T-helper 17 cell (primary cell): ENCODE data around the gene SKIC2. TPM values are rescaled to one million over a fixed set of nuclear protein-coding genes. Genes with fewer than 3 reads are reported as not detected.
A peak's percentile ranks its signal among the peaks of the same experiment; 100 is the strongest.
"Not testable (repeated sequence)": the region's sequence is repeated elsewhere in the genome, so short reads cannot be mapped to it uniquely, and the experiment has no call there.

ENCODE experiments used
- ATAC-seq: fragments of 150-1000 bp; cut with Tn5 transposase; 2 replicates; pipeline ENCODE4 v1.10.0; 2021; ENCODE audit warnings: mild to moderate bottlenecking, moderate library complexity
- DNase-seq, 3 donors: peaks; one replicate each; pipeline versions ENCODE4 v3.0.0 to v3.0.0-alpha.2; 2020 to 2021
- H3K9me3 ChIP-seq: one replicate; pipeline ENCODE4 v1.7.0; 2013; ENCODE audit warnings: low read length, mild to moderate bottlenecking; ENCODE audit not compliant: control insufficient read depth, poor library complexity, severe bottlenecking
- H3K27ac Mint-ChIP-seq: one replicate; pipeline ENCODE4 v1.8.0; 2022; ENCODE audit warnings: mild to moderate bottlenecking, moderate library complexity, mixed read lengths
- H3K27me3 Mint-ChIP-seq: one replicate; pipeline ENCODE4 v1.8.0; 2022; ENCODE audit warnings: mixed read lengths
- H3K36me3 Mint-ChIP-seq: one replicate; pipeline ENCODE4 v1.8.0; 2022; ENCODE audit warnings: low read depth, mixed read lengths
- H3K4me1 Mint-ChIP-seq: one replicate; pipeline ENCODE4 v1.8.0; 2022; ENCODE audit warnings: mild to moderate bottlenecking, mixed read lengths
- H3K4me3 Mint-ChIP-seq: one replicate; pipeline ENCODE4 v1.8.0; 2022; ENCODE audit warnings: mild to moderate bottlenecking, moderate library complexity, mixed read lengths
- total RNA-seq, 4 donors: library from RNA in 2 of 4; stranded (reverse) in 2 of 4; gene quantifications; one replicate each; pipeline ENCODE4 v1.2.3 and lab custom pipeline; 2022 to 2026

The SKIC2 gene
- total RNA-seq (10 to 100 TPM; 85.5 to 94.5 TPM), total RNA-seq (lab: John Stamatoyannopoulos, UW) (104 to 177 reads per million in 2 donors)

- H3K9me3 ChIP-seq, result no peaks in the 10 kb centered on the region
- peak within 1 kb of the TSS; percentile 96 for H3K4me3 Mint-ChIP-seq
- peak within 1 kb of the TSS; percentile 97 for H3K27ac Mint-ChIP-seq
- ATAC-seq (peak; percentile 98), DNase-seq (peak; percentile 96 to 97 (median 97))
- peaks cover 20% of the 10 kb centered on the region for H3K4me1 Mint-ChIP-seq
- H3K27me3 Mint-ChIP-seq, result no peaks in the 10 kb centered on the region
- H3K36me3 Mint-ChIP-seq, result peaks cover 9% of the 10 kb centered on the region
Measured at GRCh38 chr6:31958741-31959739, at the start of gene SKIC2, which contains the start of gene NELFE. Gene SKIC2 (plus strand): TSS chr6:31959175. CDS start chr6:31959193, 18 bp downstream. Gene NELFE (minus strand): TSS chr6:31958971. CDS start chr6:31958446, 525 bp downstream.

GRCh38 chr6:31909298-31909697, 49.7 kb upstream of the SKIC2 start:
- not testable (repeated sequence) for H3K36me3 Mint-ChIP-seq, H3K9me3 ChIP-seq, ATAC-seq, H3K27ac Mint-ChIP-seq, H3K4me3 Mint-ChIP-seq, DNase-seq, H3K4me1 Mint-ChIP-seq
- peaks cover 24% of the 10 kb centered on the region for H3K27me3 Mint-ChIP-seq

- peaks cover 33% of the 10 kb centered on the region for H3K27me3 Mint-ChIP-seq
- no peak overlapping the region for H3K27ac Mint-ChIP-seq
- peaks cover 6% of the 10 kb centered on the region for H3K36me3 Mint-ChIP-seq
- H3K4me3 Mint-ChIP-seq, result no peak overlapping the region
- H3K9me3 ChIP-seq, result no peaks in the 10 kb centered on the region
- peaks cover 3% of the 10 kb centered on the region for H3K4me1 Mint-ChIP-seq
- no peak for DNase-seq
- ATAC-seq, result no peak
Measured at GRCh38 chr6:31911826-31912585, 47.0 kb upstream of the SKIC2 start.

- Mint-ChIP-seq H3K4me3 (no peak overlapping the region), H3K27me3 (peaks cover 25% of the 10 kb centered on the region), H3K4me1 (peaks cover 3% of the 10 kb centered on the region), H3K27ac (no peak overlapping the region), H3K36me3 (peaks cover 6% of the 10 kb centered on the region)
- H3K9me3 ChIP-seq, result no peaks in the 10 kb centered on the region
- no peak for DNase-seq
- ATAC-seq, result no peak
Measured at GRCh38 chr6:31915351-31915750, 43.6 kb upstream of the SKIC2 start.

GRCh38 chr6:31915756-31916155, 43.2 kb upstream of the SKIC2 start:
- DNase-seq (no peak), ATAC-seq (no peak)
- Mint-ChIP-seq H3K4me3 (no peak overlapping the region), H3K27me3 (peaks cover 24% of the 10 kb centered on the region), H3K27ac (no peak overlapping the region), H3K36me3 (peaks cover 6% of the 10 kb centered on the region), H3K4me1 (peaks cover 3% of the 10 kb centered on the region)
- H3K9me3 ChIP-seq, result no peaks in the 10 kb centered on the region

- no peak for DNase-seq
- Mint-ChIP-seq H3K4me3 (no peak overlapping the region), H3K27ac (no peak overlapping the region), H3K36me3 (peaks cover 6% of the 10 kb centered on the region), H3K4me1 (peaks cover 3% of the 10 kb centered on the region), H3K27me3 (peaks cover 14% of the 10 kb centered on the region)
- ATAC-seq, result no peak
- H3K9me3 ChIP-seq, result no peaks in the 10 kb centered on the region
Measured at GRCh38 chr6:31918069-31918720, 40.8 kb upstream of the SKIC2 start.

GRCh38 chr6:31919624-31920303, 39.2 kb upstream of the SKIC2 start:
- H3K4me1 Mint-ChIP-seq, result peaks cover 3% of the 10 kb centered on the region
- H3K27ac Mint-ChIP-seq, result no peak overlapping the region
- H3K4me3 Mint-ChIP-seq, result no peak overlapping the region
- H3K36me3 Mint-ChIP-seq, result peaks cover 6% of the 10 kb centered on the region
- ATAC-seq (no peak), DNase-seq (no peak)
- no peaks in the 10 kb centered on the region for H3K9me3 ChIP-seq
- H3K27me3 Mint-ChIP-seq, result peaks cover 13% of the 10 kb centered on the region

GRCh38 chr6:31920811-31921210, 38.2 kb upstream of the SKIC2 start:
- Mint-ChIP-seq H3K27me3 (peaks cover 3% of the 10 kb centered on the region), H3K4me3 (no peak overlapping the region), H3K36me3 (peaks cover 2% of the 10 kb centered on the region), H3K4me1 (no peaks in the 10 kb centered on the region), H3K27ac (no peak overlapping the region)
- ATAC-seq (no peak), DNase-seq (no peak)
- no peaks in the 10 kb centered on the region for H3K9me3 ChIP-seq

GRCh38 chr6:31922942-31923341, 36.0 kb upstream of the SKIC2 start:
- no peaks in the 10 kb centered on the region for H3K36me3 Mint-ChIP-seq
- H3K27me3 Mint-ChIP-seq, result no peaks in the 10 kb centered on the region
- H3K4me1 Mint-ChIP-seq, result no peaks in the 10 kb centered on the region
- no peak for ATAC-seq
- H3K9me3 ChIP-seq, result no peaks in the 10 kb centered on the region
- DNase-seq, result no peak
- no peak overlapping the region for H3K4me3 Mint-ChIP-seq
- H3K27ac Mint-ChIP-seq, result no peak overlapping the region

- no peaks in the 10 kb centered on the region for H3K9me3 ChIP-seq
- DNase-seq (no peak), ATAC-seq (no peak)
- H3K4me1 Mint-ChIP-seq, result no peaks in the 10 kb centered on the region
- H3K27me3 Mint-ChIP-seq, result peaks cover 5% of the 10 kb centered on the region
- H3K4me3 Mint-ChIP-seq, result no peak within 1 kb of the TSS
- H3K27ac Mint-ChIP-seq, result no peak within 1 kb of the TSS
- H3K36me3 Mint-ChIP-seq, result no peaks in the 10 kb centered on the region
Measured at GRCh38 chr6:31927242-31927862, 31.6 kb upstream of the SKIC2 start, which contains the start of gene C2. Gene C2 (plus strand): TSS chr6:31927717. CDS start chr6:31927753, 36 bp downstream.

- Mint-ChIP-seq H3K27ac (no peak overlapping the region), H3K27me3 (peaks cover 5% of the 10 kb centered on the region), H3K4me3 (no peak overlapping the region), H3K4me1 (no peaks in the 10 kb centered on the region), H3K36me3 (no peaks in the 10 kb centered on the region)
- DNase-seq (no peak), ATAC-seq (no peak)
- H3K9me3 ChIP-seq, result no peaks in the 10 kb centered on the region
Measured at GRCh38 chr6:31927863-31928671, 30.9 kb upstream of the SKIC2 start.

GRCh38 chr6:31928672-31928939, 30.4 kb upstream of the SKIC2 start:
- Mint-ChIP-seq H3K4me1 (no peaks in the 10 kb centered on the region), H3K36me3 (no peaks in the 10 kb centered on the region), H3K27me3 (peaks cover 5% of the 10 kb centered on the region), H3K4me3 (no peak overlapping the region), H3K27ac (no peak overlapping the region)
- ATAC-seq, result no peak
- DNase-seq, result no peak
- no peaks in the 10 kb centered on the region for H3K9me3 ChIP-seq
